DMS 273 treated with DMSO at 0.1 percent for 48 hours (cell line): Measurements from ENCODE around the gene NPFF.
"Not testable (repeated sequence)": the region's sequence is repeated elsewhere in the genome, so short reads cannot be mapped to it uniquely, and the experiment has no call there.

Experiments
- DNase-seq: peaks from one replicate; lab custom pipeline; 2025; lab: John Stamatoyannopoulos, UW

NPFF gene

GRCh38 chr12:53495903-53496751, 11.2 kb downstream of the NPFF start:
- DNase-seq = no peak

- DNase-seq = no peak
Observed at GRCh38 chr12:53493610-53494391, 13.5 kb downstream of the NPFF start.

- DNase-seq = peak; percentile 41
Observed at GRCh38 chr12:53492830-53493609, 14.3 kb downstream of the NPFF start.

DNA sequence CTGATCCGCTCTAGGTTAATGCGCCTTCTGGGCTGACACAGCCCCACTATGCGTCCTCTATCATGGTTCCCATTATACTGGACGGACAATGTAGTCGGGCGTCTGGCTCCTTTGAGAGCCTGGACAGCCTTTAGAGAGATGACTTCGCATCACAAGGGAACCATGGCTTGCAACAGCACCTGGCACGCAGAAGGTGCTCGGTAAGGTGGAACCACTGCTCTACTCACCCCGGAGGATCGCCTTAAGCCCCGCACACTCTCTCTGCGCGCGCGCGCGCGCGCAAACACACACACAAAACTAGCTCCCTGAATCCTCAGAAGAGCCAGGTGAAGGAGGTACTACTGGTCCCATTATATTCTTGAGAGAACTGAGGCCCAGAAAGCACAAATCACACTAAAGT, 15.1 kb downstream of the NPFF start:
- DNase-seq = no peak

DNA sequence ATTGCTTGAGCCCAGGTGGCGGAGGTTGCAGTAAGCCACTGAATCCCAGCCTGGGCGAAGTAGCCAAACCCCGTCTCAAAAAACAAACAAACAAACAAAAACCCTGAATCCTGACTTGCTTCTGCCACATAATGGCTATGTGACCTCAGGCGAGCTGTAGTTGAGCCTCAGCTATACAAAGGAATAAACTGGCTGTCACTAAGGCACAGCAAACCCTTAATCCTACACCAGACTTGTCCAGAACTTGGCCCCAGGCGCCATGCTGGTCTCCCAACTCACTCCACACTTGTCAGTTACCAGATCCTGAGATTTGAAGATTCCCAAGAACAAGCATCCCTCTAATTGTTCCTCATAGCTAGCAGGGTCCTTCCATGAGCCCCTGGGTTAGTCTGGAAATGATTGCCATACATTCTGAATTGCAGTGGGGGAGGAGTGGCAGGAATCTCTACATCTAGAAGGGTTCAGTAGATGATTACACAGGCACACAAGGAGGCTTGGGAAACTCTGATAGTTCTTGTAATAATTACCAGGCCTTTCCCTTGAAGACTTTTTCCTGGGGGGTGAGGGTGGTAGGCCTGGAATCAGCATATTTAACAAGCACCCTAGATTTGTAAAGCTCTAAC, 17.9 kb downstream of the NPFF start:
- DNase-seq = no peak

GRCh38 chr12:53486736-53487487, 20.4 kb downstream of the NPFF start:
- DNase-seq = no peak

GRCh38 chr12:53485955-53486735, 21.1 kb downstream of the NPFF start:
- no peak for DNase-seq

GRCh38 chr12:53484686-53485575, 22.4 kb downstream of the NPFF start:
- DNase-seq = no peak

GRCh38 chr12:53483979-53484377, 23.3 kb downstream of the NPFF start:
- no peak for DNase-seq

DNA sequence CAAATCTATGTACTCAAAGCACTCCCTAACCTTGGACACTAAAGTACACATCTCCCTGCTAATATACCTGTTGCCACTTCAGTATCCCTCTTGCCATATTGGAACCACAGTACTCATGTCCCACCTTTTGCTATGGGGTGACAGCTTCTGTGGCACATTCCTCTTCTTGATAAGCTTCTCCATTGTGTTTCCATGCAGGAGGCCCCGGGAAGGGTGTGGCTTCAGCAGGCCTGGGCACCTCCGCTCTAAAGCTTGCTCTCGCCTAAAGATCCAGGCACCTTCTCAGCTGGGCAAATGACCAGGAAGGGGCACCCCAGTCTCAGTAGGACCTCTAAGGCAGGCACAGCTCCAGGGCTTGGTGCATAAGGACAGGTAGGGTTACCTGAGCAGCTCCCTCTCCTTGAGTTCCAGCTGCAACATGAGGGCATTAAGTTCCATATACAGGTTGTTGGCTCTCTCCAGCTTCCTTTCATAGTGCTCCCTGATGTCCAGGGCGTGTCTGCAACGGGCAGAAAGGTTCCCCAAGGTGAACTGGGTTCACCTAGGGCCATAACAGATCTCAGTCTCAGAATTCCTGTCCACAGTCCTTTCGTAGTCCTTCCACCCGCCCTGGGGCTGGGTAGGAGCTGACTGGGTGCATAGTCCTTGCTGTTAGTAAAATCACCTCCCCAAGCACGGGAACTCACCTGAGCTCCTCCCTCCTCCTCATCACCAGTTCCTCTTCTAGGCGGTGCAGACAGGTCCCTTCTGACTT, 23.9 kb downstream of the NPFF start:
- DNase-seq = no peak

DNA sequence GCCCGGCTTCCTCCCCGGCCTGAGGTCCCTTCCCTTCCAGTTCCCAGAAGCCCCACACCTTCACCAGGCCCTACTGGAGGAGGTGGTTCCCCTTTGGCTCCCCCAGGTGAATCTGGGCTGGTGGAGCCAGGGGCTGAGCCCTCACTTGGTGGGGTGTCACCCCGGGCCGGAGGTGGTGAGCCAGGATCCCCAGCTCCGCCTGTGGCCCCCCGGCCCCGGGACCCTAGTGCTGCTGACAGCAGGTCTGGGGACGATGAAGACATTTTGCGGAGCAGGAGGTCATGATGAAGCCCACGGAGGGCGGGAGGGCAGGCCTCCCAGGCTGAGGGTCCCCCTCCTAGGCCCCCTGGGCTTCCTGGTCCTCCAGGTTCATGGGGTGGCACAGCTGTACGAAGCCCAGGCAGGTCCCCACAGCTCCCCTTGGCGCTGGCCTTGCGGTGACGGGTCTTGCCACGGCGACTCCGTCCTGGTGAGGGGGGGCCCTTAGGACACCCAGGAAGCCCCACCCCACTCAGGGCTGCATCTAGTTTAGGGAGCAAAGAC, 24.6 kb downstream of the NPFF start:
- DNase-seq = no peak

DNA sequence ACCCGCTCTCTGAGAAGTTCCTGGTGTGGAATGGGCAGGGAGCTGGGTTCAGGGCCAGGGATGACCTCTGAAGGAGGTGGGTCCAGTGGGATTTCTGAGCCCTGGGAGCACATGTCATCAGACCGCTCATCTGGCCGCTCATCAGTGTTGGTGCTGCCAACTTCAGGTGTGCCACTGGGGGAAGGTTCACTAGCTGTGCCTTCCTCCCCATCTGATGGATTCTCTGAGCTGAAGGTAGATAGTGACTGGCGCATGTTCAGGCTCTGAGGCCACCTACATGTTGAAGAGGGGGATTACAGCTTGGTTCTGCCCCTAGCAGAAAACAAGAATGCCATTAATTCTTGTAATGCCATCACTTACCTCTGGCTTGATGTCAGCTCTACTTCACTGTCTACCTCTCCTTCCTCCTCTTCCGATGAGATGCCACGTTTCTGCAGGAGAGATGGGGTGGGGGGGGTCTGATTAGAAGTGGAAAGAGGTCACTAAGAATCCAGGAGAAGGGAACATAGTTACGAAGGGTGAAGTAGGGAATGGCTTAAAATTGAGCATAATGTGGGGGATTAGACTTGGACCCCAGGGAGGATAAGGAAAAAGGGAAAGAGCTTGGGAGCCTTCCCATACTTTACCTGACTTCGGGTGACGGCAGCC, 25.2 kb downstream of the NPFF start:
- no peak for DNase-seq

DNA sequence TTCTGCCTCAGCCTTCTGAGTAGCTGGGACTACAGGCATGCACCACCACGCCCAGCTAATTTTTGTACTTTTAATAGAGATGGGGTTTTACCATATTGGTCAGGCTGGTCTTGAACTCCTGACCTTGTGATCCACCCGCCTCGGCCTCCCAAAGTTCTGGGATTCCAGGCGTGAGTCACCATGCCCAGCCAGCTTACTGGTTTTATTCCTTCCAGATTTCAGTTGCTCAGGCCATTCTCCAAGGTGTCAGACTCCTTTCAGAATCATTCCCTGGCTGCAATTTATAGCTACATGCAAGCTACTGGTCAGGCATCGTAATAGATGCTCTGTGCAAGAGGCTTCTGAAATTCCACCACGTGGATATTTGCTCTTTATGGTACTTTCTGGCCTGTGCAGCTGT, 25.8 kb downstream of the NPFF start:
- not testable (repeated sequence) for DNase-seq

DNA sequence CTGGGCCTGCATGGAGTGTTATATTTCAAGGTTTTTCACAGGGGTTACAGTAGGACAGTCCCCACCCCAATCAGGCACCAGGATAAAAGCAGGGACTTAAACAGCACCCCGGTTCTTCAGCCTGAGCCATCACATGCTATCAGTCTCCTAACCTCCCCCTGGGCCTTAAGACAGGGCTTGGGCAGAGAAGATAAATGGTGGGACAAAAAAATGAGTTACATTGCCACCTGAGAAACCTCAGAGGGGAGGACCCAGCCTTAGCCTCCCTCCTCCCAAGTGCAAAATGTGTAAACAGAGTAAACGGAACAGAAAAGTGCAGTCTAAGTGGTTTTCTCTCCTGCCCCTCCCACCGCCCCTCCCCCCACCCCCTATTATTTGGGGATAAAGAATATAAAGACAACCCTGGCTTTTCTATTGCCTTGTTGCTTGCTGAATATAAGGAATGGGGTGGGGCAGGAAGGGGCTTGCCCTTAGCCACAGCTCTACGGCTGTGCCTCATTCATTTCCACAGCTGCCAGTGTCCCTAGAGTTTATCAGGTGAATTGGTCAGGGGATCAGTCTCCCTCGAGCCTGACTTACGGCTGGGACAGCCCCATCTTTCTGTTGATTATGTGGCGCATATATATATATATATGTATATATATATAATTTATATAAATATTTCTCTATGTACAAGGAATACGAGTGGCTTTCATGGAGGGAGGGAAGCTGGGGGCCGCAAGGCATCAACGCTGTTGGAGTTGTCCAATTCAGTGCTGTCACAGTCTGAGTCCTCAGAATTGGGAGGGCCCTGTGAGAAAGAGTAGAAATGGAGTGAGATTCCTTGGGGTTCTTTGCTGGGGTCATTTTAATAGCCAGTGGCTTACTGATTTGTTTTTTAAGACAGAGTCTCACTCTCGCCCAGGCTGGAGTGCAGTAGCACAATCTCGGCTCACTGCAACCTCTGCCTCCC, 26.5 kb downstream of the NPFF start:
- no peak for DNase-seq

GRCh38 chr12:53479331-53479730, 28.0 kb downstream of the NPFF start:
- no peak for DNase-seq

GRCh38 chr12:53478865-53479264, 28.4 kb downstream of the NPFF start:
- DNase-seq = no peak

- no peak for DNase-seq
Observed at GRCh38 chr12:53476769-53477209, 30.5 kb downstream of the NPFF start.
